SK-N-SH (cell line): Measurements from ENCODE around the gene PPP1R10.

Source experiments
- CHD2 ChIP-seq: fragments of 150-350 bp; IDR thresholded peaks from 2 replicates; pipeline ENCODE4 v1.6.1; 2018; ENCODE audit warnings: low read length; ENCODE audit not compliant: partially characterized antibody
- CTCF ChIP-seq: fragments of 200-600 bp; sonication (generic); IDR thresholded peaks from 2 replicates; pipeline ENCODE4 v1.6.1; 2017; ENCODE audit warnings: antibody characterized with exemption, mild to moderate bottlenecking, moderate library complexity
- ELF1 ChIP-seq: IDR thresholded peaks from 2 replicates; pipeline ENCODE4 v1.4.0; 2012
- FOXJ3 ChIP-seq: sonication (generic); formaldehyde crosslinking; IDR thresholded peaks from 2 replicates; pipeline ENCODE4 v1.5.1; 2020; ENCODE audit warnings: mild to moderate bottlenecking, missing genetic modification reagents
- RCOR1 ChIP-seq: fragments of 150-350 bp; IDR thresholded peaks from 2 replicates; pipeline ENCODE4 v1.6.1; 2017; ENCODE audit warnings: antibody characterized with exemption, low read length
- SMC3 ChIP-seq: IDR thresholded peaks from 2 replicates; pipeline ENCODE4 v1.6.1; 2012; ENCODE audit warnings: low read depth, low read length, improper control_type of control experiment
- TEAD4 ChIP-seq: IDR thresholded peaks from 2 replicates; pipeline ENCODE4 v1.4.0; 2012; ENCODE audit warnings: mild to moderate bottlenecking, borderline replicate concordance; ENCODE audit not compliant: insufficient read depth
- TF ChIP-seq, protein P1 (sequence below): IDR thresholded peaks from 2 replicates; pipeline ENCODE4 v1.4.0; 2012; ENCODE audit warnings: low read depth
- TF ChIP-seq, protein P2 (sequence below): fragments of 150-350 bp; IDR thresholded peaks from 2 replicates; pipeline ENCODE4 v1.6.1; 2016; ENCODE audit warnings: mild to moderate bottlenecking, low read depth, low read length

GRCh38 chr6:30592287-30592686 lies 24.8 kb downstream of the PPP1R10 start:
- TF ChIP-seq SMC3 (no peak), CTCF (no peak), TEAD4 (no peak), FOXJ3 (CRISPR knock-in tag) (no peak), ELF1 (no peak), RCOR1 (no peak), CHD2 (no peak)
- TF ChIP-seq, protein P1, sequence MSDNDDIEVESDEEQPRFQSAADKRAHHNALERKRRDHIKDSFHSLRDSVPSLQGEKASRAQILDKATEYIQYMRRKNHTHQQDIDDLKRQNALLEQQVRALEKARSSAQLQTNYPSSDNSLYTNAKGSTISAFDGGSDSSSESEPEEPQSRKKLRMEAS, result no peak
- TF ChIP-seq, protein P2, sequence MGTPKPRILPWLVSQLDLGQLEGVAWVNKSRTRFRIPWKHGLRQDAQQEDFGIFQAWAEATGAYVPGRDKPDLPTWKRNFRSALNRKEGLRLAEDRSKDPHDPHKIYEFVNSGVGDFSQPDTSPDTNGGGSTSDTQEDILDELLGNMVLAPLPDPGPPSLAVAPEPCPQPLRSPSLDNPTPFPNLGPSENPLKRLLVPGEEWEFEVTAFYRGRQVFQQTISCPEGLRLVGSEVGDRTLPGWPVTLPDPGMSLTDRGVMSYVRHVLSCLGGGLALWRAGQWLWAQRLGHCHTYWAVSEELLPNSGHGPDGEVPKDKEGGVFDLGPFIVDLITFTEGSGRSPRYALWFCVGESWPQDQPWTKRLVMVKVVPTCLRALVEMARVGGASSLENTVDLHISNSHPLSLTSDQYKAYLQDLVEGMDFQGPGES, result no peak
